HG02623 (cell line): ENCODE results near the gene NT5DC1.

Source experiments
- ATAC-seq: cut with Tn5 transposase; IDR thresholded peaks from one replicate; pipeline ENCODE4 v1.9.1; 2021; ENCODE audit warnings: moderate library complexity; ENCODE audit not compliant: unreplicated experiment

NT5DC1 gene

DNA sequence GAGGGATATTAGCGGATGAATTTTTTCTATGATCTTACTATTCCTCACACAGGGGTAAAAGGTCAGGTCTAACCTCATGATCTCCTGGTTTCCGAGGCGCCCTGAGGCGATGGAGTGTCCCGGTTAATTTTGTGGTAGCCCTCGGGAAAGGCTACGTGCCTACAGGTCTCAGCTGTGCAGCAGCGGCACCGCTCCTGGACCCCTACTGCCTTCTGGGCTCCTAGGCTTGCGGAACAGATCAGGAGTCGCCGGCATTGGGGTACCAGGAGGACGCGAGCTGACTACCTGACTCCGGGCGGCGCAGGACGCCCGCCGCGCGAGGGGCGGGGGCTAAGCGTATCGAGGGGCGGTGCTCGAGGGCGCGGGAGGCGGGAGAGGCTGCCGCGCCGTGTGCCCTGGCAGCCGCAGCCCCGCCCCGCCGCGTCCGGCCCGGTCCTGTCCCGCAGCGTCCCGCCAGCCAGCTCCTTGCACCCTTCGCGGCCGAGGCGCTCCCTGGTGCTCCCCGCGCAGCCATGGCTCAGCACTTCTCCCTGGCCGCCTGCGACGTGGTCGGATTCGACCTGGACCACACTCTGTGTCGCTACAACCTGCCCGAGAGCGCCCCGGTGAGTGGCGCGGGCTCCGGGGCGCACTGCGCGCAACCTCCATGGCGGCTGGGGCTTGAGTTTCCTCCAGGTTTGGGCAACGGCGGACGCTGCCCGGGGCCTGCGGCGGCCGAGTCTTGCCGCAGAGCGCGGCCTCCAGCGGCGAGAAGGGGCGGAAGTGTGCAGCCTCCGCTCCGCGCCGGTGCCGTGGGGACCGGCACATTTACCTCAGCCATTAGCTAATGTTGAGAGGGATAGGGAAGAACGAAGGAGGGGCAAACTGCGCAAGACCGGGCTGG lies at the start of gene NT5DC1:
Gene NT5DC1, plus strand, starts transcription at position 435 of the 883 bp plus-strand sequence. Its CDS starts 78 bp downstream, at position 513.
- ATAC-seq, result peak; percentile 79

GRCh38 chr6:116051244-116051643 lies 49.4 kb upstream of the NT5DC1 start:
- no peak for ATAC-seq

- no peak for ATAC-seq
These were observed 45.1 kb upstream of the NT5DC1 start for GRCh38 chr6:116055513-116055912.

GRCh38 chr6:116057766-116058165 lies 42.9 kb upstream of the NT5DC1 start:
- no peak for ATAC-seq

- peak; percentile 85 for ATAC-seq
These were observed 40.7 kb upstream of the NT5DC1 start for GRCh38 chr6:116059713-116060571.

DNA sequence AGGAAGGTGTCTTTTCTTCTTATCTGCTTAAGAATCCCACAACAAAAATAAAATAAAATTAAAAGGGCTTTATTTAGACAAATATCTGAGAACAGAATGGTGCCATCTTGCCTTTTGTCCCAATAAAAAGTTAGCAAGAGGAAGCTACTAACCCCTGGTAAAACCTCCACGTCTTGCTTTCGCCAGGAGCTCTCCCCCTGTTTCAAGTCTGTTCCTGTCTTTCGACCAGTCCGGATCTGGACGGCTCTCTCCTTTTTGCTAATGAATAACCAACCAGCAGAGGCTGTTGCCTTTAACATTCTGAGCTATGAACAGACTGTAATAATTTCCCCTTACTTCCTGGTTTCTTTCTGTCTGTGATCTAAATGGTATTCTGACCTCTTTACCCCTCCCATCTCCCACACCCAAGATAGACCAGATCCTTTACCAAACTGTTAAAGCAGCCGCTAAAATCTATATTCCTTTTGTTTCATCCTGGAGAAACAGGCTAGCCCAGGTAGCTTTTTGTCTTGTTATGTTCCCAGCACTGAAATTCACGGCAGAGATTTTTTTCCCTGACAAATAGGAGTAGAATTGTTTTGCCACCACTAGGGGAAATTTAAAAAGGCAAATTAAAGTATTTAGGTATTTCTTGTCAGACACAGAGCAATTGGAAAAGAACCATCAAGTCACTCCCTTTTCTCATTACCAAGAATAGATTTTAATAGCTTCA lies 39.9 kb upstream of the NT5DC1 start, which contains the start of gene FRK:
Gene FRK, minus strand, starts transcription at position 320 of the 712 bp plus-strand sequence. CDS start 580 bp downstream, outside the sequence.
- no peak for ATAC-seq

- ATAC-seq, result no peak
These were observed 38.2 kb upstream of the NT5DC1 start for GRCh38 chr6:116062496-116062895.

- ATAC-seq, result no peak
These were observed 36.0 kb upstream of the NT5DC1 start for GRCh38 chr6:116064666-116065065.

GRCh38 chr6:116066789-116067188 lies 33.9 kb upstream of the NT5DC1 start:
- no peak for ATAC-seq

DNA sequence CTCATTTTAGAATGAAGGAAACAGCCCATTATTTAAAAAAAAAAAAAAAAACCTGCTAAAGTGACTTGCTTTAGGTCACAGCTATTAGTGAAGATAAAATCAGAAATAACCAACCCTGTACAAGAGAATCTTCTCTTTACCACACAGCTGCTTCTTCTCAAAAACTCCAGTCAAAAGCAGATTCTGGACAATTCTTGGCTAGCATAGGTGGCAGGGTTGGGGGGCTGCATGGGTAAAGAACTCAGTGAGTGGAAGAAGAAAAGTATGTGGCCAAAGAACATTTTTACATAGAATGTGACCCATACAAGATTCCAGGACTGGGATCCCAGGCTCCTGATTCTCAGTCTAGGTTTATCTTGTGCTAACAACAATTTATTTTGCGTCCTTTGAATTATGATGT lies 30.6 kb upstream of the NT5DC1 start:
- no peak for ATAC-seq

GRCh38 chr6:116070616-116071389 lies 29.9 kb upstream of the NT5DC1 start:
- ATAC-seq, result no peak

DNA sequence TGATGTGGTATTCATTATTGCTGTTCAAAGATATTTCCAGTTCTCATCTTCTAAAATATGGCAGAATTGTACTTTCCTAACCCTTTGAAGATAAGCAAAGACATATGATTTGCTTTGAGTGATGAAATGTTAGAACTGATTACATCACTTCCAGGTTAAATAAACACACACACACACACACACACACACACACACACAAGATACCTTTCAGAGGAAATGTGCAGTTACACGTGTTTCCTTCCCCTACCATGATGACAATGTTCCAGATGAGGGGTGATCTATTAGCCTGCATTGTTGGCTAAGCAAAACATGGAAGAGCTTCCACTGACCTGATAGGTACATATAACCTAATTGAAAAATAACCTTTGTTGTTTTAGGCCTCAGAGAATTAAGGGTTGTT lies 28.3 kb upstream of the NT5DC1 start:
- no peak for ATAC-seq

DNA sequence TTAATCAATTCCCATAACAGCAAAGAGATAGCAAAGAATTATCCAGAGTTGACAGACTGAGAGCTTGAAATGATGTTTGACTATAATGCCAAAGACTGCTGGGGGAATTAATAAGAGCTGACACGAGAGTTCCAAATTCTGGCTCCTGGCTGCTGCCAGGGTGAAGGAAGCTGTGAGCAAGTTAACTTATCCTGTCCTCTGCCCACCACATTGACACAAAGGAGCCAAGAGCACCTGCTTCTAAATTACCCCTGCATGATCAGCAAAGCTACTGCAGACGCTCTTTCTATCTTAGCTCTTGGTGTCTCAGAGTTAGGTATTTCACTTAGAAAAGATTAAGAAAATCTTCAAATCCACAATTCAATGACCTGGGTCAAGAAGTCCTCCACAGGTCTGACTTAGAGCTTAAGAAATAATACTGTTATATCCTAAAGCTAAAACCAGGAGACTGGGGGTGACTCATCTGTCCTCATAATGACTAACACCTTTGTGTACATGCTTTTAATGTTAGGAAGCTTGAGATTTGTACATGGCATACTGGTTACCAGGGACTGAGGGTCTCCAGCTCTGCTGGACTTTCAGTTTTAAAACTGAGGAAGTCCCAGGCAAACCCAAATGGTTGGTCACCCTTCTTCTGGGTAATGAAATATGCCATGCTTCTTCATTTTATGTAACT lies 26.8 kb upstream of the NT5DC1 start:
- ATAC-seq, result no peak

GRCh38 chr6:116074732-116075390 lies 25.8 kb upstream of the NT5DC1 start:
- ATAC-seq, result no peak

DNA sequence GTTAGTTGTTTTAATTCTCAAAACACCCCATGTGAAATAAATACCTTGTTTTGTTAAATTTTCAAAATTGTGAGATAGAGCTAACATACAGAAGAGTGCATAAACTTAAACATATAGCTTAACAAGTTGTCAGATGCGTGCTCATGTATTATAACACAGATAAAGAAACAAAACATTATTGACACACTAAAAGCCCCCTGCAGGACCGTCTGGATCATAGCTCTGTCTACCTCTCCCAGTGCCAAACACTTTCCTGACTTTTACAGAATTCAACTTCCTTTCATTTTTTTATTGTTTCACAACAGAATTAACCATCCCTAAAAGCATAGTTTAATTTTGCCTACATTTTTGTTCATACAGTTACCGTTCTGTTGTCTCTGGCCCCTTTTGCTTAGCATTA lies 22.1 kb upstream of the NT5DC1 start:
- ATAC-seq, result no peak

DNA sequence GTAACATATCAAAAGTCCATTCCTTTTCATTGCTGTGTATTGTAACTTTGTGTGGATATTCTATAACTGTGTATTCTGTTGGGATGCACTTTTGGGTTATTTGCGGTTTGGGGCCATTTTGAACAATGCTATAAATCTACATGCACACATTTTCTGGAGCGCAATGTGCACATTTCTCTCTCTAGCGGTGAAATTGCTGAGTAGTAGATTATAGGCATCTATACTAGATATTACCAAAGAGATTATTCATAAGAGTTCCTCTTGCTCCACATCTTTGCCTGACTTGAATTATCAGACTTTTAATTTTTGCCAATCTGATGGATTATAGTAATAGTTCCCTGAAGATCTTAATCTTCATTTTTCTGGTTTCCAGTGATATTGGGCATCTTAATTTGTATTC lies 21.7 kb upstream of the NT5DC1 start:
- ATAC-seq, result no peak

GRCh38 chr6:116083052-116083451 lies 17.6 kb upstream of the NT5DC1 start:
- ATAC-seq, result no peak

- no peak for ATAC-seq
These were observed 16.4 kb upstream of the NT5DC1 start for GRCh38 chr6:116084284-116084683.

GRCh38 chr6:116087437-116088027 lies 13.1 kb upstream of the NT5DC1 start:
- peak; percentile 93 for ATAC-seq
